ENCODE measurements around the gene MAN1A1. TPM values are rescaled to one million over a fixed set of nuclear protein-coding genes. Genes with fewer than 3 reads are reported as not detected.

Gene MAN1A1
- total RNA-seq, 1 experiment from 2014 or later, result 19.7 TPM

- no peak for DNase-seq (ENCODE audit: low read depth)
These were observed 153.7 kb downstream of the MAN1A1 start for GRCh38 chr6:119195848-119196247.

GRCh38 chr6:119195204-119195603, 154.4 kb downstream of the MAN1A1 start:
- DNase-seq (ENCODE audit: low read depth), result no peak

GRCh38 chr6:119193707-119194106, 155.9 kb downstream of the MAN1A1 start:
- DNase-seq (ENCODE audit: low read depth), result no peak

- no peak for DNase-seq (ENCODE audit: low read depth)
These were observed 157.4 kb downstream of the MAN1A1 start for GRCh38 chr6:119192200-119192599.

GRCh38 chr6:119190176-119190575, 159.4 kb downstream of the MAN1A1 start:
- no peak for DNase-seq (ENCODE audit: low read depth)

GRCh38 chr6:119189498-119189897, 160.1 kb downstream of the MAN1A1 start:
- no peak for DNase-seq (ENCODE audit: low read depth)

- DNase-seq (ENCODE audit: low read depth), result no peak
These were observed 162.0 kb downstream of the MAN1A1 start for GRCh38 chr6:119187596-119187995.

- DNase-seq (ENCODE audit: low read depth), result no peak
These were observed 163.1 kb downstream of the MAN1A1 start for GRCh38 chr6:119186490-119186889.

GRCh38 chr6:119184008-119184648, 165.4 kb downstream of the MAN1A1 start:
- no peak for DNase-seq (ENCODE audit: low read depth)

- DNase-seq (ENCODE audit: low read depth), result no peak
These were observed 166.1 kb downstream of the MAN1A1 start for GRCh38 chr6:119183457-119183856.

- DNase-seq (ENCODE audit: low read depth), result no peak
These were observed 166.7 kb downstream of the MAN1A1 start for GRCh38 chr6:119182875-119183274.

GRCh38 chr6:119182216-119182803, 167.3 kb downstream of the MAN1A1 start:
- no peak for DNase-seq (ENCODE audit: low read depth)

GRCh38 chr6:119181046-119181445, 168.5 kb downstream of the MAN1A1 start:
- DNase-seq (ENCODE audit: low read depth), result no peak

GRCh38 chr6:119179842-119180241, 169.7 kb downstream of the MAN1A1 start:
- DNase-seq (ENCODE audit: low read depth), result peak; percentile 79

- DNase-seq (ENCODE audit: low read depth), result no peak
These were observed 170.5 kb downstream of the MAN1A1 start for GRCh38 chr6:119179062-119179461.

- DNase-seq (ENCODE audit: low read depth), result no peak
These were observed 173.1 kb downstream of the MAN1A1 start for GRCh38 chr6:119176445-119176844.

- DNase-seq (ENCODE audit: low read depth), result no peak
These were observed 174.4 kb downstream of the MAN1A1 start for GRCh38 chr6:119174879-119175817.

GRCh38 chr6:119174085-119174445, 175.5 kb downstream of the MAN1A1 start:
- no peak for DNase-seq (ENCODE audit: low read depth)

- DNase-seq (ENCODE audit: low read depth), result no peak
These were observed 176.1 kb downstream of the MAN1A1 start for GRCh38 chr6:119173249-119174084.

- peak; percentile 85 for DNase-seq (ENCODE audit: low read depth)
These were observed 176.7 kb downstream of the MAN1A1 start for GRCh38 chr6:119172824-119173223.

GRCh38 chr6:119171864-119172588, 177.5 kb downstream of the MAN1A1 start:
- no peak for DNase-seq (ENCODE audit: low read depth)
